Measurements from ENCODE around the gene RABGAP1.

RABGAP1 gene

DNA sequence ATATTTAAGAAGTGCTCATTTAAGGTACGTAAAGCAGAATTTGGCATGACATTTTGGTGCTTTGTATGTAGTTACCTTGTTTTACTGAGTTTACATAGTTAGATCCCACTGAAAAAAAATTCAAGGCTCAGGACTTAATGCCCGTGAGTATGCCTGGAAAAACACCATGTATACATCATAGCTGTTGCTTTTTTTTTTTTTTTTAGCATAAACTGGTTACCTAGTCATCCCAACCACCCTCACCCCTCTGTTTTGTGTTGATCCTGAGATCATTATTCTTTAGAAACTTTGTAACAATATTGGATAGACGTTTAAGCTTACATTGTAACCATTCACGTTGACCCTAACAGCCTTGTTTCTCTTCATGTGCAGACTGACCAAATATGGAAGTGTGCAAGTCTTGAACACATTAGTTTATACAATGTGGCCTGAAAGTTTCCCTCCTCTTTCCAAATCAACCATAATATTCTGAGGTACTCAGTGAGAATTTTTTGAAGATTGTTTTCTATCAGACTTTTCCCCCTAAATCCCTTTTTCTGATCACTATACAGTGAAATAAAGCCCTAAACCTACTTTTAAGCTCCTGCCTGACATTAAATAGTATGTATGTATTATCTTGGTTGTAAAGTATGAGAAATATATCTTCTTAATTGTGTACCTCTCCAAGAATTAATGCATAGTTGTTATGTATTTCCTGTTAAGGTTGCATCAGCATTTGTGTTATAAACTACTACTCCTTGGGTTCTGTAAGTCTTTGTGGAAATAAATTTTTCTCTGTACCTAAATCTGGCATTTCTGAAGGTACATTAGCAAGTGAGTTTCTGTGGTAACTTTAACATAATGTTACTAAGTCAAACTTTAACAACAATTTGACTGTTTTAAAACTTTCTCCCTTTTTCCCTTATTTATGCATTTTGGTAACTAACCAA lies 4.4 kb downstream of the RABGAP1 start:
- DNase-seq = no peak

- no peak for DNase-seq
Observed at GRCh38 chr9:122946461-122947005, 5.7 kb downstream of the RABGAP1 start.

DNA sequence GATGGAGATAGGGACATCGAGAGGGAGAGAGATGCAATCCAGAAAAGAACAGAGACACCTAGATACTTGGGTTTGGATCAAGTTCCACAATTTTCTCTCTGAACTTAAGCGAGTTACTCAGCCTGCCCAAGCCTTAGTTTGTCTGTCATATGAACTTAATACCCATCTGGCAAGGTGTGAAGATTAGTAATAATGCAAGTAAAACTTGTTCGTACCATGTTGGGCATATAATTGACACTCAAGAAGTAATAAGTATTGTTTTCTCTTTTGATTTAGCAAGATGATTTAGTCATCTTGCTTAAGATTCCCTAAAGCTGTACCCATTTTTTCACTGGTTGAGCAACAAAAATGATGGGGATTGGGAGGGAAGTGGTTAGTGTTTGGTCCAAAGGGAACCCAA lies 7.5 kb downstream of the RABGAP1 start:
- DNase-seq = no peak

DNA sequence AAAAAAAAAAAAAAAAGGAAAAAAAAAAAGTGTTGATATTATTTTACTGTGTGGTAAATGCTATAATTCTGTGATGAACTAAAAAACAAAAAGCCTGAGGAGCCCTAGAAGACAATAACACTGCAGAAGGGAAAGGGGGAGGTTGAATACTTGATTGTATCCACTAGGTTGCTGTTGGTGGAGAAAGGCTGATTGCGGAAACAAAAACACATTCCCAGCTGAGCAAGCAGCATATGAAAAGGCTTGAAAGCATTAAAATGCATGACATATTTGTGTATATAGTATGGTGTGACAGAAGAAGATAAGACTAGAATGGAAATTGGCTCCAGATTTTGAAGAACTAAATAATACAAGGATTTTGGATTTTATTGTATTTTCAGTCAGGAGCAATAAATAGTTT lies 8.9 kb downstream of the RABGAP1 start:
- no peak for DNase-seq

GRCh38 chr9:122950263-122950662 lies 9.4 kb downstream of the RABGAP1 start:
- DNase-seq = no peak

GRCh38 chr9:122951056-122951455 lies 10.2 kb downstream of the RABGAP1 start:
- DNase-seq = no peak

- peak; percentile 73 for DNase-seq
Observed at GRCh38 chr9:122954253-122954691, 13.5 kb downstream of the RABGAP1 start.

- no peak for DNase-seq
Observed at GRCh38 chr9:122955961-122956360, 15.1 kb downstream of the RABGAP1 start.

DNA sequence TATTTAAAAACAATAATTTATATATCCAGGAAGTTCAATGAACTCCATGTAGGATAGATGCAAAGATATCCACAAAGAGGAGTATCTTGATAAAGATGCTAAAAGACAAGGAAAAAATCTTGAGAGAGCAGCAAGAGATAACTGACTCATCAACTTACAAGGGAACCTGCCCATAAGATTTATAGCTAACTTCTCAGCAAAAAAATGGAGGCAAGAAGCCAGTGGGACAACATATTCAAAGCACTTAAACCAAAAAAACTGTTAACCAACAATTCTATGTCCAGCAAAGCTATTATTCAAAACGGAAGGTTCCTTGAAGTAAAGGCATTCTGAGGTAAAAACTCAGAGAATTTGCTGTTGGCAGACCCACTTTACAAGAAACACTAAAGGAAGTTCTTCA lies 20.3 kb downstream of the RABGAP1 start:
- DNase-seq = no peak

DNA sequence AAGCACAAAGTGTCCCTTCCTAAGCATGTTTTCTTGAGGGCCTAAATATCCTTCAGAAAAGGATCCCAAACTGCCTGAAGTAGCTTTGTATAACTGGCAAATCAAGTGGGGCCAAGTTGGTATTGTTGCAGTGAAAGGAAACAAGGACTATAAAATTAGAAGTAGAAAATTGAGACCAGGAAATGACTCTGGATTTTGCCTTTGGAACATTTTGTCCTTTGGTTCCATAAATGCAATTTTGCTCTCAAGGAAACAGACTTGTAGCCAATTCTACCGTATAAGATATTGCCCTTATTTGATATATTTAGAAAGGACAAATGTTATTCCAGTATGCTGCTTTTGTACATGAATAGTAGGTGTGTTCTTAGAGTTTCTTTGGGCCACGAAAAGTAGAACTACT lies 34.4 kb downstream of the RABGAP1 start:
- no peak for DNase-seq

- no peak for DNase-seq
Observed at GRCh38 chr9:122978601-122979000, 37.8 kb downstream of the RABGAP1 start.

- no peak for DNase-seq
Observed at GRCh38 chr9:122986010-122986409, 45.2 kb downstream of the RABGAP1 start.

- DNase-seq = no peak
Observed at GRCh38 chr9:122988141-122988540, 47.3 kb downstream of the RABGAP1 start.

- DNase-seq = no peak
Observed at GRCh38 chr9:122988920-122989621, 48.3 kb downstream of the RABGAP1 start.

GRCh38 chr9:122991370-122991830 lies 50.6 kb downstream of the RABGAP1 start:
- peak; percentile 72 for DNase-seq

GRCh38 chr9:122996586-122996985 lies 55.8 kb downstream of the RABGAP1 start:
- DNase-seq = no peak

DNA sequence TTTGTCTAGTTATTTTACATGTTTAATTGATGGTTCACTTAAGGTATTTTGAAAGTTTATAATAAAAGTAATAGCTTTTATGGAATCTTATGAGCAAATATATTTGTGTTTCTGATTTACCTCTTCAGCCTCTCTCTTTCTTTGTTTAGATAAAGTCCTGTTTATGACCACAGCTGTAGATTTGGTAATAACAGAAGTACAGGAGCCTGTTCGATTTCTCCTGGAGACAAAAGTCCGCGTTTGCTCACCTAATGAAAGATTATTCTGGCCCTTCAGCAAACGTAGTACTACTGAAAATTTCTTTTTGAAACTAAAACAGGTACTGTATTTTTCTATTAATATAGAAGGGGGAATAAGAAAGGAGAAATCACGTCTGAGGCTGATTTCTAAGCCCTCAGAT lies 57.6 kb downstream of the RABGAP1 start:
- no peak for DNase-seq

GRCh38 chr9:123000371-123001068 lies 59.7 kb downstream of the RABGAP1 start:
- DNase-seq = no peak

- DNase-seq = no peak
Observed at GRCh38 chr9:123002754-123003153, 61.9 kb downstream of the RABGAP1 start.

- no peak for DNase-seq
Observed at GRCh38 chr9:123003466-123003865, 62.6 kb downstream of the RABGAP1 start.

DNA sequence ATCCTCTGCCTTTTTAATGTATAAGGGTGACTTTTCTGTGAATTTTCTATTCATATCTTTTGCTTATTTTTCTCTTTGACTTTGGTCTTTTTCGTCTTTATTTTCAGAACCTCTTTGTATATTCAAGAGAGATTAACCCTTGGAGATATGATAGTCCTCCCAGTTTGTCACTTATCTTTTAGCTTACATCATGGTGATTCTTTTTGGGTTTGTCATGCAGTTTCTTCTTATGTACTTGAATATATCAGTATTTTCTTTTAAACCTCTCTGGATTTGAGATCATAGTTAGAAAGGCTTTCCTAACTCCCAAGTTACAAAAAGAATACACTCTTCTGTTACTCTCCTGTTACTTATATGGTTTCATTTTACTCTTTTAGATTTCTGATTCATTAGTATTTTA lies 65.1 kb downstream of the RABGAP1 start:
- DNase-seq = no peak

DNA sequence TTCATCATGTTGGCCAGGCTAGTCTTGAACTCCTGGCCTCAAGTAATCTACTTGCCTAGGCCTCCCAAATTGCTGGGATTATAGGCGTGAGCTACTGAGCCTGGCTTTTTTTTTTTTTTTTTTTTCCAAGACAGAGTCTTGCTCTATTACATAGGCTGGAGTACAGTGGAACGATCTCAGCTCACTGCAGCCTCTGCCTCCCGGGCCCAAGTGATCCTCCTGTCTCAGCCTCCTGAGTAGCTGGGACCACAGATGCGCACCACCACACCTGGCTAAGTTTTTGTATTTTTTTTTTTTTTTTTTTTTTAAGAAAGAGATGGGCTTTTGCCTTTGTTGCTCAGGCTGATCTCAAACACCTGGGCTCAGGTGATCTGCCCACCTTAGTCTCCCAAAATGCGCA lies 66.4 kb downstream of the RABGAP1 start:
- DNase-seq = no peak

DNA sequence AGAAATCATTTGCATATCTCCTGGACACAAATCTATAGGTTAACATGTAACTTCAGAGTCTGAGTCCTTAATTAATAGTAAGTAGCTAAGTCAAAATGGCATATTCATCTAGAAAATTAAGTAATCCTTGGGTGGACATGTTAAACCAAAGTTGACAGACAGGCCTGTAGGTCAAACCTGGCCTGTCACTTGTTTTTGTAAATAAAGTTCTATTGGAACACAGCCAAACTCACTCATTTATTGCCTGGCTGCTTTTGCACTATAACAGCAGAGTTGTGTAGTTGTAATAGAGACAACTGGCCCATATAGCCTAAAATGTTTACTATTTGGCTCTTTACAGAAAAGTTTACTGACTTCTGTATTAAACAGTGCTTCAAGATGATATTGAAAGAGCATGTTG lies 68.1 kb downstream of the RABGAP1 start:
- DNase-seq = no peak

Data from NCI-H226 (cell line).